Lower leg skin (tissue), 3 donors: ENCODE data around the gene MSL3B.

Source experiments
- POLR2A ChIP-seq, 2 donors: fragments of 450-650 bp; IDR thresholded peaks; one replicate each; pipeline ENCODE4 v1.6.1; 2016 to 2017; ENCODE audit warnings: antibody characterized with exemption in 2 of 2, mild to moderate bottlenecking in 1 of 2, moderate library complexity in 1 of 2
- TF ChIP-seq, protein P1 (sequence below), 3 donors: fragments of 450-650 bp; IDR thresholded peaks; one replicate each; pipeline ENCODE4 v1.5.1; 2016; ENCODE audit warnings: antibody characterized with exemption in 3 of 3, mild to moderate bottlenecking in 3 of 3, moderate library complexity in 2 of 3

DNA sequence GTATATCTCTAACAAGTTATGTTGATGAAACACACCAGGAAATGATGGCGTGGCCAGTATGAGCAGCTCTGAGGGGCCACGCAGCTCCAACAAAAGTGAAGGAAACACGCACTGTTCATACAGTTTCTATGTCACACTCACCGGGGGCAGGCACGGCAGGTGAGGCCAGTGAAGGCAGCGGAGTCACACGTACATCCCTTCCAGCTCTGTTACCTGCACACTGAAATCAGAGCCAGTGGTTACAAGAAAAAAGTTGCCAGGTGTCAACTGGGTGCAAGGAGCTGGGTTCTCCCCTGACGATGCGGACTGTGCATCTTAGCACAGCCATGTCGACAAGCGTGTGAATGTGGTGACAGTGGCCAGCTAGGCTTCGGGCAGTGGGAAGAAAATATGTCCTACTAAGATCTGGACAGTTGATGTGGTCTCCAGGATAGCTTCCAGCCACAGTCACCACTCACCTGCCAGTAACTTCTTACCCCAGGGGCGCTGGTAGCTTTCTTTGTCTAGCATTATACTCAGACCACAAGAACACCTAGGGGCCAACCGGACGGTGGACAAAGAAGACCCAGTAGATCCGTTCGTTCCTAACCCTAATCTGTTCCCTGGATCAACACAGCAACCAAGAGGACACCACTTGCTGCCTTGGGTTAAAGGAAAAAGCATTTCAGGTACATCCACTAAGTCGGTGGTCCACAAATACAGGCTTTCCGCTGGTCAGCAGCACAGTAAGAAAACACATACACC, 23.9 kb downstream of the MSL3B start:
- TF ChIP-seq, protein P1, sequence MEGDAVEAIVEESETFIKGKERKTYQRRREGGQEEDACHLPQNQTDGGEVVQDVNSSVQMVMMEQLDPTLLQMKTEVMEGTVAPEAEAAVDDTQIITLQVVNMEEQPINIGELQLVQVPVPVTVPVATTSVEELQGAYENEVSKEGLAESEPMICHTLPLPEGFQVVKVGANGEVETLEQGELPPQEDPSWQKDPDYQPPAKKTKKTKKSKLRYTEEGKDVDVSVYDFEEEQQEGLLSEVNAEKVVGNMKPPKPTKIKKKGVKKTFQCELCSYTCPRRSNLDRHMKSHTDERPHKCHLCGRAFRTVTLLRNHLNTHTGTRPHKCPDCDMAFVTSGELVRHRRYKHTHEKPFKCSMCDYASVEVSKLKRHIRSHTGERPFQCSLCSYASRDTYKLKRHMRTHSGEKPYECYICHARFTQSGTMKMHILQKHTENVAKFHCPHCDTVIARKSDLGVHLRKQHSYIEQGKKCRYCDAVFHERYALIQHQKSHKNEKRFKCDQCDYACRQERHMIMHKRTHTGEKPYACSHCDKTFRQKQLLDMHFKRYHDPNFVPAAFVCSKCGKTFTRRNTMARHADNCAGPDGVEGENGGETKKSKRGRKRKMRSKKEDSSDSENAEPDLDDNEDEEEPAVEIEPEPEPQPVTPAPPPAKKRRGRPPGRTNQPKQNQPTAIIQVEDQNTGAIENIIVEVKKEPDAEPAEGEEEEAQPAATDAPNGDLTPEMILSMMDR (IDR thresholded peaks at IDR 0.05): no peak
- no peak for TF ChIP-seq POLR2A (IDR thresholded peaks at IDR 0.05)
